ENCODE measurements around the gene YTHDC2. TPM values are rescaled to one million over a fixed set of nuclear protein-coding genes. Genes with fewer than 3 reads are reported as not detected.

YTHDC2 gene
- 44.0 TPM for total RNA-seq

DNA sequence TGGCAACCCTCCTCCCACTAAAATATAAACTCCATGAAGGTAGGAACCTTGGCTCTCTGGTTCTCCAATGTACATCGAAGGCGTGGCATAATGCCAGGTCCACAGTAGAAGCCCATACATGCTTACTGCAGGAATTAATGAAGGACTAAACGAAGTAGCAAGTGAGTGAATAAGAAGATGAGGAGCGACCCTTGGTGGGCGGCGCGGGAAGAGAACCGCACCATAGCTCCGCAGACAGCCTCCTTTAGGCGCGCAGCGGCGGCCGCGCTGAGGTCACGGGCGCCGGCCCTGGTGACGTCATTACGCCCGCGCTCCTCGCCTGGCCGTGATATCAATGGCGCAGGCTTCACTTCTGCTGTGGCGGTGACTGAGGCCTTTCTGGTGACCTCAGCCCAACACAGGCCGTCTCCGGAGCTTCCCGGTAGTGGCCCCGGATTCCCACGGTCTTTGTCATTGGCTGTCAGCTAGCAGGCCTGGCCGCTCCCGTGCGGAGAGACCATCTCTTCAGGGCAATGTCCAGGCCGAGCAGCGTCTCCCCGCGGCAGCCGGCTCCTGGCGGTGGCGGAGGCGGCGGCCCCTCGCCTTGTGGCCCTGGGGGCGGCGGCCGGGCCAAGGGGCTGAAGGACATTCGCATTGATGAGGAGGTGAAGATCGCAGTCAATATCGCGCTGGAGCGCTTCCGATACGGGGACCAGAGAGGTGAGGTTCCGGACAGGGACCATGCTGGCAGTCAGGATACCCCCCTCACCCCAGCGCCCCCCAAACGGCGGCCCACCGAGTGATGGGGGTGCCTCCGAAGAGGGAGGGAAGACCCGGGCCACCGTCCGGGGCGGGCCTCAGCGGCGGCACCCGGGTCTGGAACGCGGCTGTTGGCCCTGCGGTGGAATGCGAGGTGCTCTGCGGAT, at the start of gene YTHDC2:
TSS of gene YTHDC2 (plus strand) at position 311 of the 905 bp plus-strand sequence. CDS start at position 513, 202 bp downstream.
- DNase-seq: peak; percentile 94

DNA sequence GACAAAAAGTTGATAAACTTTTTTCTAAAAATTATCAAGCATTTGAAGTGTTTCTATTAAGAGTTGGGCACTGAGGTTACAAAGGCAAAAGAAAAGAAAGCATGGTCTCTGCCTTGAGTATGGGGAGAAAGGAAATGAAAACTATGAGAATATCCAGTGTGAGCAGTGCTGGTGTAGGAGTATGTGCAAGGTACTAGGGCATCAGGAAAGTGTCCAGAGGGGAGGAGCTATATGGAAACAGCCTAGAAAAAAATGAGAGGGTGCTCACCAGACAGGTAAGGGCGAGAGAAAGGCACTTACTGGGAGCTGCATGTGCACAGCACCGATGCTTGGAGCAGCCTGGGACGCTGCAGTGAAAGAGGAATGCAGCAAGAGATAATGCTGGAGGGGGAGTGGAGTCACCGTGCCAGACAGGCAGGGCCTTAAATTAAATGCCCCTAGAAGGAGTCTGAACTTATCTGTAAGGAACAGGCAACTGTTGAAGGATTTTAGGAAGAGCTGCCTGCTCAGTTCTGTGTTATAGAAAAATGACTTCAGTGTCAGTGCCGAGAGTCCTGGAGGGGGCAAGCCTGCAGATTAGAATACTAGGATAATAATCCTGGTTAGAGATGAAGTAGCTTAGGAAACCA, 39.3 kb upstream of the YTHDC2 start:
- no peak for DNase-seq

DNA sequence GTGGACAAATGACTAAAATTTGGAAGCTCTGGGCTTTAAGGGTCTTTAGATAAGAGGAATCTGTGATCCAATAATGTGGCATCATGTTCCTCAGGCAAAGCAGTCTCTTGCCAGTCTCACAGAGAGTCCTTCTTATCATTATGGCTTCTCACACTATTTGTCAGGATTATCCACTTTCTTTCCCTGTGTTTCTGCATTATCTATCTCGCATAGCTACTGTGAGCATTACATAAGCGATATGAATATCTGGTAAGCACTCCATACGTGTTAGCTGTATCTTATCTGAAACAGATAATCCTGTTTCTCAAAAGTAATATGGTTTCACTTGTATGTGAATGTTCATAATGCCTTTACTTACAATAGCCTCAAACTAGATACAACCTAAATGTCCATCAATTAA, 34.8 kb upstream of the YTHDC2 start:
- no peak for DNase-seq

DNA sequence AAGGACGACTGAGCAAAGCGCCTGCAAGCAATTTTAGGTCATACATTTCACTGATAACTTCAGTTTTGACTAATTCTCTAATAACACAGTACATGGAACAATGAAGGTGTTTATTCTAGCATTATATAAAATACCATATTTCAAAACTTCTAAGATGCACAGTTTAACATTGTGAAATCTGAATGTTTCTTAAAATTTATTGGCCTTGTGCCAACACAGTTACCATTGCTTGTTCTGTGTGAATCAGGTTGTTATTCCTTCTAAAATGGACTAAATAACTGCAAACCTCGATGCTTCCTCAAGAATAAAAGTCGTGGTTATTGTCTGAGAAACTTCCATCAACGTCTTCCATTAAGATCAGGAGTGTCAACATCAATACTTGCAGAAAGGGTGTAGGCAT, 33.3 kb upstream of the YTHDC2 start:
- DNase-seq: no peak

DNA sequence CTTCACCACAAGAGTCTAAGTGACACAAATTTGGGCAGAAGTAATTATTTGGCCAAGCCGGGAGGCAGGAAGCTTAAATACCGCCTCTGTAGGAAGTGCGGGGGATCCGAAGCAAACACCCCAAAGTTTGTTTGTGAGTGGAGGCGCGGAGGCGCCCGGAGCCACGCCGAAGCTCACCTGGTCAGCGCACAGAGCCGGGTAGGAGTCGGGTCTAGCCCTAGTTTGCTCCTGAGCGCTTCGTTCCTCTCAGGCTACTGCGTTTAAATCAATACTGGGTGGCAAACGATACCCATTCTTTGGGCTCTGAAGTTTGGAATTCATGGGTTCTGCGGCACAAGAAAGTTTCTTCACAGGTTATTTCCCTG, 26.1 kb upstream of the YTHDC2 start:
- peak; percentile 32 for DNase-seq

DNA sequence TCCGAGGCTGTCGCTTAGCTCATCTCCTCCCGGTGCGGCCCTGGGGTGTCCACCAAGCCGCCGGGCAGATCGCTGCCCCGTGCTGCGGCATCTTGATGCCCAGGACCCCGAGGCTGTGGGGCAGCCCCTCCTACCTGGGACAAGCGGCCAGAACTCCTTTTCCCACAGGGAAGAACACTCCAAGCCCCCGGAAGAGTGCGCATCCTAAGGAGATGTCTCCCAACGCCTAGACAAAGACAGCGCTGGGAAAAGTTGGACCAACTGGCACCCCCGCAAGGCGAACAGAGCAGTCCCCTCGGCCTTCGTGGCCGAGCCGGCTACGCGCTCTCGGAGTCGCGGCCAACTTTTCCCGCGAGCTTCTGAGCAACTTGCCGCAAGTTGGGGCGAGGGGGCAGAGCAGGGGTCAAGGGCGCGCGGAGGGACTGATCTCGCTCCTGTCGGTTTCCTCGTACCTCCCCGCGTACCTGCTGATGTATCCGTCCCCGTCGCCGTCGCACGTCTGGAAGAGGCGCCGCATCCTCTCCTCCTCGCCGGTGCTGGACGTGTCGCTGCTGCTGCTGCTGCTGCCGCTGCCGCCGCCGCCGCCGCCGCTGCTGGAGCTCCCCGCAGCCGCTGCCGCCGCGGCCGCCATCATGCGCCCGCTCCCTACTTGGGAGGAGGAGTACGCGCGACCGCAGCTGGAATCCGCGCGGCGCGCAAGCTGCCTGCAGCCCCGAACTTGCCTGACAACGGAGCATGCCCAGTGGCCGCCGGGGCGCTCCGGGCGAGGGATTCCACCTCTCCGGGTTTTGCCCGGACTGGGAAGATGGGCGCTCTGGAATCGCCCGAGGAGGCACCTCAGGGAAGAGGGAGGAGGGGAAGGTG, 25.5 kb upstream of the YTHDC2 start, which contains the start of gene MCC:
TSS of gene MCC (minus strand) at position 673 of the 864 bp plus-strand sequence.
- peak; percentile 88 for DNase-seq

DNA sequence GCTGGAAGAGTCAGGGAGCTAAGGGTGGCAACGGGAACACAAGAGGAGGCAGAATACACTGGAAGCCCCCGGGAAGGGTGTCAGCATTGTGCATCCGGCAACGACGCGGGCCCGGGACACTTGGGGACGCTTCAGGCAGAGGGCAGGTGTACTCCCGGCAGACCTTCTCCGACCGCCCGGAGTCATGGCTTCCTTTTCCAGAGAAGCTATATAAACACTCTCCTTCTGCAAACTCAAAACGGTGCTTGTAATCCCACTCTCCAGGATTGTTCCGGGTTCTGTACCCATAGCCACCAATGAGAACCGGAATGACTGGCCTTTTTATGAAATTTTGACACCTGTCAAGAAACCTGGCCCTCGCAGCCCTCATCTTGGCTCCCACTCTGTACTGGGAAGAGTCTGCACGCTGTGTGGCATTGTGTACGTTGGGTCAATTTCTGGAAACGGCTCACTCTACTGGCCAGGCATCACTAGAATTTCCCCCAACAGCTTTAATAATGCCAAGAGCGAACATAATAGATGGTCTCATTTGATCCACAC, 24.8 kb upstream of the YTHDC2 start:
- DNase-seq: no peak

DNA sequence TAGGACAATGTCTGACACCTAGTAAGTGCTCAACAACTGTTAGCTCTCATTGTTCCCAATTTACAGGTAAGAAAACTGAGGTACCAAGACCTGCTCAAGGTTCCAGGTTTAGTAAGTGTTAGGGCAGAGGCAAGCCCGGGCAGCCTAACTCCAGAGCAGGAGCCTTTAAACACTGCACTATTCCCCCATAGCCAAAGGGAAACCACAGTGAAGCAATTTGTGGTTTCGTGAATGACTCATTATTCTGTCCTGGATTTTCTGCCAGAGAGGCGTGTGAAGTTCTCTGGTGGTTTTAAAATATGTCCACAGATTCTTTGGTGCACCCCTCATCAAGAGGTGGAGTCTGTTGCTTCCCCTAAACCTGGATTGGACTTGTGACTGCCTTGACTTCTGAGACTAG, 24.2 kb upstream of the YTHDC2 start:
- DNase-seq: peak; percentile 19

DNA sequence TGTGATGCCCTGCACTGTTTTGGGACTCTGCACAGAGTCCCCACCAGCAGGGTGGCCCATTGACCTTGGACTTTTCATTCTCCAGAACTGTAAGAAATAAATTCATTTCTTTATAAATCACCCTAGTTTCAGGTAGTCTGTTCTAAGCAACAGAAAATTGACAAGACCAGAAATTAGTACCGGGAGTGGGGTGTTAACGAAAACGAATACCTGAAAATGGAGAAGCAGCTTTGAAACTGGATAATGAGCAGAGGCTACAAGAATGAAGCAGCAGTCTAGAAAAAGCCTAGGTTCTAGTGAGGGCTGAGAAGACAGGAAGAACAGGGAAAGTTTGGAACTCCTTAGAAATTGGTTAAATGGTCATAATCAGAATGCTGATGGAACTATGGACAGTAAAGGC, 23.2 kb upstream of the YTHDC2 start:
- DNase-seq: no peak

DNA sequence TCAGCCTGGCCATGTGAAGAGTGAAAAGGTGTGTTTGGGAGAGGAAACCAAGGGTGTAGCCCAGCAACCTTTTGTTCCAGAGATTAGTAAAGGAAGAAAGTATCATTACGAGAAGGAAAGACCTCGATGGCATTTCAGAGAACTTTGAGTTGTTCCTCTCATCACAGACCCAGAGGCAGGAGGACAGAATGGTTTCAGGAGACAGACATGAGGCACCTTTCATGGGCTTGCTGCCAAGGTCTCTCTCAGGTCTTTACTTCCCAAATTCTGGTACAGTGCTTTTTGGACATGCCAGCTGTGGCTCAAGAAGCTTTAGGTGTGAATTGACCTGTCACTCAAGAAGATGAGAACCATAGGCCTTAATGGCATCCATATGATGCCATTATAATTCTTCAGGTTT, 22.5 kb upstream of the YTHDC2 start:
- DNase-seq: no peak

DNA sequence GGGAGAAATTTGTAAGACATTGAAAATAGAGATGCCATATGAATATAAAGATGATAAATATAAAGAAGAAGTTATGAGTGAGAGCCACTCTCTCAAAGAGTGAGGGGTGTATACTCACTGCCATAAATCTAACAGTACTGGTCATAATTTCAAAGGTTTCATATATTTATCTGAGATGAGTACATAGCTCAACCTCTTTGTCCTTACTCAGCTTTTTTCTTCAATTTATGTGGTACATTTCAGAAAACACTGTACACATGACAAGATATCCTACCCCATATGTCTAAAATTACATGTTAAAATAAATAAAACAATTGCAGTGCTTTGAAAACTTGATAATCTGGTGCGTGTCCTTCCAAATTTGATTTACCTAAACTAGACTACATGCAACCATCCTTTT, 20.0 kb upstream of the YTHDC2 start:
- no peak for DNase-seq

DNA sequence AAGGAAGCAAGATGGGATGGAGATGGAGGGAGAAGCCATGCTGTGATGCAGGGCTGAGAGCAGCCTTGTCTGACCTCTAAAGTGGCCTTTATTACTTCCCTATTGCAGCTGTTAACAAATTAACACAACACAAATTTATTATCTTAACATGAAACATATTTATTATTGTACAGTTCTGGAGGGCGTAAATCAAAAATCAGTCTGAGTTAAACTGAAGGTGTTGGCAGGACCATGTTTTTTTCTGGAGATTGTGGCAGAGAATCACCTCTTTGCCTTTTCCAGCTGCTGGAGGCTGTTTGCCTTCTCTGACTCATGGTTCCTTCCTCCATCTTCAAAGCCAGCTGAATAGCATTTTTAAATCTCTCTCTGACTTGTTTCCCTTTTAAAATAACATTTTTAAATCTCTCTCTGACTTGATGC, 18.1 kb upstream of the YTHDC2 start:
- DNase-seq: no peak

DNA sequence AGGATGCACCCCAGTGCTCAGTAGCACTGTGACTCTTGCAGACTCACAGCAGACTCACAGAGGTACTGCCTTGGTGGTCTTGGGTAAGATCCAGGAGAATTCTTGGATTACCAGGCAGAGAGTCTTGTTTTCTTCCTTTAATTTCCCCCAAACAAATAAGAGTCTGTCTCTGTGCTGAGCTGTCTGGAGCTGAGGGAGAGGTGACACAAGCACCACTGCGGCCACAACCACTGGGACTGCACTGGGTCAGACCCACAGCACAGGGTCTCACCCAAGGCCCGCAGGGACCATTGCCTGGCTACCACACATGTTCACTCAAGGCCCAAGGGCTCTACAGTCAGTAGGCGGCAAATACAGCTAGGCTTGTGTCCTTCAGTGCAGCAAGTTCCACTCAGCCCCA, 11.4 kb upstream of the YTHDC2 start:
- no peak for DNase-seq

DNA sequence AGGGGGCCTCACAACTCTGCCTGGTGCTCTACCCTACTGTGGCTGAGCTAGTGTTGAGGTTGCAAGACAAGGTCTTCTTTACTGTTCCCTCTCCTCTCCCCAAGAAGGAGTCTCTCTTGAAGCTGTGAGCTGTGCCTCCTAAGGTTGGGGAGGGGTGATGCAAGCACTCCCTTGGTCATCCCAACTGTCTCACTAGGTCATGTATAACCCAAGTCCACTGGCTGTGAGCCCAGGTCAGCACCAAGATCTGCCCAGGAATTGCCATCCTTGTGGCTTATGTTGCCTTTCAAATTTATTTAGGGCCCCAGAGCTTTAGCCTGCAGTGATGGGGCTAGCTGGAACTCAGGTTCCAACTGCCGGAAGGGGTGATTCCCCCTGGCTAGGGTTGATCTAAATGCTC, 10.3 kb upstream of the YTHDC2 start:
- DNase-seq: no peak

DNA sequence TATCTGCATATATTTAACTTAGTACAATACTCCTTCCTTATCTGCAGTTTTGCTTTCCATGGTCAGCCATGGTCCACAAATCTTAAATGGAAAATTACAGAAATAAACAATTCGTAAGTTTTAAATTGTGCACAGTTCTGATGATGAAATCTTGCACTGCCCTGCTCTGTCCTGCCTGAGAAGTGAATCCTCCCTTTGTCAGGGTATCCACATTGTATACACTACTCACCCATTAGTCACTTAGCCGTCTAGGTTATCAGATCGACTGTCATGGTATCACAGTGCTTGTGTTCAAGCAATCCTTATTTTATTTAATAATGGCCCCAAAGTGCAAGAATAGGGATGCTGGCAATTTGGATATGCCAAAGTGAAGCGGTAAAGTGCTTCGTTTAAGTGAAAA, 8.3 kb upstream of the YTHDC2 start:
- no peak for DNase-seq

DNA sequence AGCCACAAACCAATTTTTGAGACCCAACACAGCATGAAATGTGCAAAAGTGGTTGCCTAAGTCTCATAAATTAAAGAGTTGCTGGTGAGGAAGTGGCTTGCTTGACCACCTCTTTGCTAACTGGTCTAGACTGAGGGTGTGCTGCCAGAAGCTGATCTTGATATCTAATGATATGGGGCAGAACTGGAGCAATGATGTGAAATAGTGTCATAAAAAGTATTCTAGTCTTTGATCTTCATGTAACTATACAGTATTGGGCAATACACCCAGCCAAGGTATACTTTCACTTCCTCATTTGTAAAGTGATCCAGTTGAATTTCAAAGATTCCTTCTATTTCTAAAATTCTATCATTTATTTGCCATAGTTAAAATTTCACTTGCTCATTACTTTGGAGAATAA, 5.9 kb upstream of the YTHDC2 start:
- no peak for DNase-seq

DNA sequence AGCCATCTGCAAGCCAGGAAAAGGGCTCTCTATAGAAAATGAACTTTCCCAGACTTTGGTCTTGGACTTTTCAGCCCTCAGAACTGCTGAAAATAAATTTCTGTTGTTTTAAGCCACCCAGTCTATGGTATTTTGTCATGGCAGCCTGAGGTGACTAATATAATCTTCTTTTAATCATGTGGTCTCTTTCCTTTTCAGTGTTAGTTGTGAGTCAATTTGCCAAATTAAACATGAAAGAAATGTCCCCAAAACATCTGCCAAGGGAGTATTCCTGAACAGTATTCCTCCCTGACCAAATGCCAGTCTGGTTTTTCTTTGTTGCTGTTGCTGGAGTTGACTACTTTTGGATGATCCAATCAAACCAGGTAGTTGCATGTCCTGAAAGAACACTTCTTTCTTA, 4.7 kb upstream of the YTHDC2 start:
- no peak for DNase-seq

DNA sequence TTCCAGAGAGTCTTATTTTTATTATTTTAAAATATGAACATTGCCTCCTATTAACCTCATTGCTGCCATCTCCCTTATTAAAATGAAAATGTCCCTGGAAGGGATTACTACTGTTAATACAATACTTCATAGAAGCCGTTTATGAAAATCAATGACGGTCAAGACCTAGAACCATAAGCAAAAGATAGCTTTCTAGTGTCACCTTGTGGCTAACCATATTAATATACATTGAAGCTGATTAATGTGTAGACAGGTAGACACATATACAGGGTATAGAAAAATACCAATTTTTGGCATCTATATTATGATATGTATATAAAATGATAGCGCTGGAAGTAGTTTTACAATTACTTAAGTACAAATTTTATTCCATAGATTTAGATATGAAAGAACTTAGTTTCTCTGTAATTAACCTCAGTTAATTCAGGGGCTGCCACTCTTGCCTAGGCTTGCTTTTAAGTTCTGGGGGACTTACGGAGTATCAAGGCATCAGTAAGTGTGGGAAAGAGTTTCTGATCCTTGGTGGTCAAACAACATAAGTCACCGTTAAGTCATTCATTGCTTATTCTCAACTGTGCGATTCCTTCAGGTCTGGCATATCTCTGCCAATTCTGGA, 2.5 kb upstream of the YTHDC2 start:
- DNase-seq: peak; percentile 52

DNA sequence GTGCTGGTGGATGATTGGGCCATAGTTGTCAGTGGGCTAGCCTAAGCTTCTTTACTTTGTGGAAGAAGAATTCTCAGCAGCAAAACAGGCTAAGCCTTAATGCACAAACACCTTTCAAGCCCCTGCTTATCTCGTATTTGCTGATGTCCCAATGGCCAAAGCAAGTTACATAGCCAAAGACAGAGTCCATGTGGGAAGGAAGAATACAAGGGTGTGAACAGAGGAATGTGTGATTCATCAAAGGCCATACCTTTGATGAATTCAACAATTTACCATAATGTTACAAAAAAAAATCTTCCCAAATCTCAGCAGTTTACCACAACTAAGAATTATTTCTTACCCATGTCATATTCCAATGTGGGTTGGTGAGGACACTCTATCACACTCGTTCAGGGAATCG, 1.2 kb upstream of the YTHDC2 start:
- DNase-seq: no peak

DNA sequence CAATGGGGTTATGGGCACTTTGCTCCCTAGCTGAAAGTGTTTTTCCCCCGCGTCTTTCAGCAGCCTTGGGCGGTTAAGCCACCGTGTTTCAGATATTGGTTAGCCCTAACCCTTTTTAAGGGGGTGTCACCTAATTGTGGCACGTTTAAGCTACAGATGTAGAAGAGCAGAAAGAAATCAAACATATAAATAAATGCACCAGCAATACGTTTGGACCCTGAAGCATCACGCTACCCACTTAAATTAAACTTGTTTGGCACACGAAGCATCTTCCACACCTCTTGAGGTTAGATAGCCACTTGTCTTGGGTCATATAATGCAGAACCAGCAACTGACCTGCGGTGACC, 768 bp downstream of the YTHDC2 start:
- peak; percentile 42 for DNase-seq

DNA sequence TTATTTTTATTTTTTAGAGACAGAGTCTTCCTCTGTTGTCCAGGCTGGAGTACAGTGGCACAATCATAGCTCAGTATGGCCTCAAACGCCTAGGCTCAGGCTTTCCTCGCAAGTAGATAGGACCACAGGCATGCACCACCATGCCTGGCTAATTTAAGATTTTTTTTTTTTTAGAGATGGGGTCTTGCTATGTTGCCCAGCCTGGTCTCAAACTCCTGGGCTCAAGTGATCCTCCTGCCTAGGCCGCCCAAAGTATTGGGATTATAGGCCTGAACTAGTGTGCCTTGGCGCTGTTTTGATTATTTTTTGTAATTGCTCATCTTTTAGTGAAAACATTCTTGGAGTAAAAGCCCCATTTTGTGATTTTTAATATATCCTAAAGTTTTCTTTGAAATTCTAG, 5.4 kb downstream of the YTHDC2 start:
- DNase-seq: no peak

DNA sequence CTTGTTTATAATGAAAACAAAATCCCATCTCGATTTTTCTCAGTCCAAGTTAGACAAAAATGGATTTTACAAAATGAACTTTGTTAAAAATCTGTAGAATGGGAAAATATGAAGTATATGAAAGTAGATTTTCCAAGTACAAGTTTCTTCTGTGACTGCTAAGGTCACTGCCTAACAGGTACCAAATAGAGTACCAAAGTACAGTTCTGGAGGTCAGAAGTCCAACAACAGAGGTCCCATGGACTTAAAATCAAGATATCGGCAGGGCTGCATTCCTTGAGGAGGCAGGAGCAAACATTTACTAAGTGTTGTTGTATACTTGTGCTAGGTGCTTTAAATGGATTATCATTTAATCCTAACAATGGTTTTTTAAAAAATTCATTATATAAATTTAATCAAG, 5.9 kb downstream of the YTHDC2 start:
- DNase-seq: no peak

Data from tongue (tissue), 2 donors.